ENCODE measurements around the gene KLHL5. TPM values are rescaled to one million over a fixed set of nuclear protein-coding genes. Genes with fewer than 3 reads are reported as not detected.

Gene KLHL5
- total and polyA plus RNA-seq, 4 donors, result 14.2 to 65.4 (median 25.6) TPM

DNA sequence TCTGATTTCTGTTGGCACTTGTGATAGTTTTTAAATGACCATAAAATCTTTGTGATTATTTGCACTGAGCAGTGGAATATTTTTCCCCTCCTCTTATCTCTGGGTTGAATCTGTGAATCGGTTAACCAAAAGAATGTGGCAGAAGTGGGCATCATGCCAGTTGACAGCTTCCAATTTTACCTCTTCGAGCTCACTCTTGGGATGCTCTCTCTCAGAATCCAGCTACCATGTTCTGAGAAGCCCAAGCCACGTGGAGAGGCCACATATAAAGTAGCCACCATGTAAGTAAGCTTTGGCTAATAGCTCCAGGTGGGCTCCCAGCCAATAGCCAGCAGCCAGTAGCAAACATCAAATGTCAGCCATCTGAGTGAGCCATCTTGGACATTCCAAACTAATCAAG lies 107.4 kb downstream of the KLHL5 start:
- H3K4me1 ChIP-seq (ENCODE audit: control insufficient read depth in 4 of 4, insufficient read depth in 4 of 4, low read length in 3 of 4), result no peaks in the 10 kb centered on the region
- H3K9ac ChIP-seq (ENCODE audit: low read depth in 1 of 2, low read length in 2 of 2), result no peak overlapping the region
- DNase-seq (ENCODE audit: low spot score), result no peak
- no peaks in the 10 kb centered on the region for H3K27me3 ChIP-seq (ENCODE audit: control insufficient read depth in 4 of 4, insufficient read depth in 4 of 4, low read length in 3 of 4)
- H3K36me3 ChIP-seq (ENCODE audit: control insufficient read depth in 4 of 4, insufficient read depth in 3 of 4, low read depth in 1 of 4, low read length in 3 of 4), result no peaks in the 10 kb centered on the region
- no peak overlapping the region for H3K4me3 ChIP-seq (ENCODE audit: low read depth in 1 of 3, low read length in 3 of 3)
- H3K9me3 ChIP-seq (ENCODE audit: control insufficient read depth in 4 of 4, low read length in 3 of 4), result peaks cover 0 to 1% (median 0%) of the 10 kb centered on the region in 4 donors
- H3K27ac ChIP-seq (ENCODE audit: low read depth in 1 of 2, low read length in 2 of 2), result no peak overlapping the region
- TF ChIP-seq, protein P1, sequence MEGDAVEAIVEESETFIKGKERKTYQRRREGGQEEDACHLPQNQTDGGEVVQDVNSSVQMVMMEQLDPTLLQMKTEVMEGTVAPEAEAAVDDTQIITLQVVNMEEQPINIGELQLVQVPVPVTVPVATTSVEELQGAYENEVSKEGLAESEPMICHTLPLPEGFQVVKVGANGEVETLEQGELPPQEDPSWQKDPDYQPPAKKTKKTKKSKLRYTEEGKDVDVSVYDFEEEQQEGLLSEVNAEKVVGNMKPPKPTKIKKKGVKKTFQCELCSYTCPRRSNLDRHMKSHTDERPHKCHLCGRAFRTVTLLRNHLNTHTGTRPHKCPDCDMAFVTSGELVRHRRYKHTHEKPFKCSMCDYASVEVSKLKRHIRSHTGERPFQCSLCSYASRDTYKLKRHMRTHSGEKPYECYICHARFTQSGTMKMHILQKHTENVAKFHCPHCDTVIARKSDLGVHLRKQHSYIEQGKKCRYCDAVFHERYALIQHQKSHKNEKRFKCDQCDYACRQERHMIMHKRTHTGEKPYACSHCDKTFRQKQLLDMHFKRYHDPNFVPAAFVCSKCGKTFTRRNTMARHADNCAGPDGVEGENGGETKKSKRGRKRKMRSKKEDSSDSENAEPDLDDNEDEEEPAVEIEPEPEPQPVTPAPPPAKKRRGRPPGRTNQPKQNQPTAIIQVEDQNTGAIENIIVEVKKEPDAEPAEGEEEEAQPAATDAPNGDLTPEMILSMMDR (IDR thresholded peaks at IDR 0.05; ENCODE audit: low read depth, low read length, missing input control), result no peak
- TF ChIP-seq, protein P2, sequence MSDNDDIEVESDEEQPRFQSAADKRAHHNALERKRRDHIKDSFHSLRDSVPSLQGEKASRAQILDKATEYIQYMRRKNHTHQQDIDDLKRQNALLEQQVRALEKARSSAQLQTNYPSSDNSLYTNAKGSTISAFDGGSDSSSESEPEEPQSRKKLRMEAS (IDR thresholded peaks at IDR 0.05), result no peak
- TF ChIP-seq FOXA1 (IDR thresholded peaks at IDR 0.05) (no peak), EGR1 (IDR thresholded peaks at IDR 0.05; ENCODE audit: low read depth in 2 of 2) (no peak), SP1 (IDR thresholded peaks at IDR 0.05) (no peak), HNF4A (conservative IDR thresholded peaks at IDR 0.05) (no peak), HNF4G (IDR thresholded peaks at IDR 0.05) (no peak), NR2F2 (IDR thresholded peaks at IDR 0.05) (no peak), JUND (IDR thresholded peaks at IDR 0.05) (no peak), YY1 (IDR thresholded peaks at IDR 0.05) (no peak), FOXA2 (IDR thresholded peaks at IDR 0.05) (no peak), TAF1 (conservative IDR thresholded peaks at IDR 0.05) (no peak), RXRA (IDR thresholded peaks at IDR 0.05) (no peak), RAD21 (IDR thresholded peaks at IDR 0.05) (no peak)
- TF ChIP-seq, protein P3, sequence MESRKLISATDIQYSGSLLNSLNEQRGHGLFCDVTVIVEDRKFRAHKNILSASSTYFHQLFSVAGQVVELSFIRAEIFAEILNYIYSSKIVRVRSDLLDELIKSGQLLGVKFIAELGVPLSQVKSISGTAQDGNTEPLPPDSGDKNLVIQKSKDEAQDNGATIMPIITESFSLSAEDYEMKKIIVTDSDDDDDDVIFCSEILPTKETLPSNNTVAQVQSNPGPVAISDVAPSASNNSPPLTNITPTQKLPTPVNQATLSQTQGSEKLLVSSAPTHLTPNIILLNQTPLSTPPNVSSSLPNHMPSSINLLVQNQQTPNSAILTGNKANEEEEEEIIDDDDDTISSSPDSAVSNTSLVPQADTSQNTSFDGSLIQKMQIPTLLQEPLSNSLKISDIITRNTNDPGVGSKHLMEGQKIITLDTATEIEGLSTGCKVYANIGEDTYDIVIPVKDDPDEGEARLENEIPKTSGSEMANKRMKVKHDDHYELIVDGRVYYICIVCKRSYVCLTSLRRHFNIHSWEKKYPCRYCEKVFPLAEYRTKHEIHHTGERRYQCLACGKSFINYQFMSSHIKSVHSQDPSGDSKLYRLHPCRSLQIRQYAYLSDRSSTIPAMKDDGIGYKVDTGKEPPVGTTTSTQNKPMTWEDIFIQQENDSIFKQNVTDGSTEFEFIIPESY (IDR thresholded peaks at IDR 0.05), result no peak
- TF ChIP-seq, protein P4, sequence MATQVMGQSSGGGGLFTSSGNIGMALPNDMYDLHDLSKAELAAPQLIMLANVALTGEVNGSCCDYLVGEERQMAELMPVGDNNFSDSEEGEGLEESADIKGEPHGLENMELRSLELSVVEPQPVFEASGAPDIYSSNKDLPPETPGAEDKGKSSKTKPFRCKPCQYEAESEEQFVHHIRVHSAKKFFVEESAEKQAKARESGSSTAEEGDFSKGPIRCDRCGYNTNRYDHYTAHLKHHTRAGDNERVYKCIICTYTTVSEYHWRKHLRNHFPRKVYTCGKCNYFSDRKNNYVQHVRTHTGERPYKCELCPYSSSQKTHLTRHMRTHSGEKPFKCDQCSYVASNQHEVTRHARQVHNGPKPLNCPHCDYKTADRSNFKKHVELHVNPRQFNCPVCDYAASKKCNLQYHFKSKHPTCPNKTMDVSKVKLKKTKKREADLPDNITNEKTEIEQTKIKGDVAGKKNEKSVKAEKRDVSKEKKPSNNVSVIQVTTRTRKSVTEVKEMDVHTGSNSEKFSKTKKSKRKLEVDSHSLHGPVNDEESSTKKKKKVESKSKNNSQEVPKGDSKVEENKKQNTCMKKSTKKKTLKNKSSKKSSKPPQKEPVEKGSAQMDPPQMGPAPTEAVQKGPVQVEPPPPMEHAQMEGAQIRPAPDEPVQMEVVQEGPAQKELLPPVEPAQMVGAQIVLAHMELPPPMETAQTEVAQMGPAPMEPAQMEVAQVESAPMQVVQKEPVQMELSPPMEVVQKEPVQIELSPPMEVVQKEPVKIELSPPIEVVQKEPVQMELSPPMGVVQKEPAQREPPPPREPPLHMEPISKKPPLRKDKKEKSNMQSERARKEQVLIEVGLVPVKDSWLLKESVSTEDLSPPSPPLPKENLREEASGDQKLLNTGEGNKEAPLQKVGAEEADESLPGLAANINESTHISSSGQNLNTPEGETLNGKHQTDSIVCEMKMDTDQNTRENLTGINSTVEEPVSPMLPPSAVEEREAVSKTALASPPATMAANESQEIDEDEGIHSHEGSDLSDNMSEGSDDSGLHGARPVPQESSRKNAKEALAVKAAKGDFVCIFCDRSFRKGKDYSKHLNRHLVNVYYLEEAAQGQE (IDR thresholded peaks at IDR 0.05), result no peak
- TF ChIP-seq, protein P5, sequence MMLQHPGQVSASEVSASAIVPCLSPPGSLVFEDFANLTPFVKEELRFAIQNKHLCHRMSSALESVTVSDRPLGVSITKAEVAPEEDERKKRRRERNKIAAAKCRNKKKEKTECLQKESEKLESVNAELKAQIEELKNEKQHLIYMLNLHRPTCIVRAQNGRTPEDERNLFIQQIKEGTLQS (IDR thresholded peaks at IDR 0.05), result no peak
- WGBS, result 71% methylated on average over 3 of the region's 3 CpGs

DNA sequence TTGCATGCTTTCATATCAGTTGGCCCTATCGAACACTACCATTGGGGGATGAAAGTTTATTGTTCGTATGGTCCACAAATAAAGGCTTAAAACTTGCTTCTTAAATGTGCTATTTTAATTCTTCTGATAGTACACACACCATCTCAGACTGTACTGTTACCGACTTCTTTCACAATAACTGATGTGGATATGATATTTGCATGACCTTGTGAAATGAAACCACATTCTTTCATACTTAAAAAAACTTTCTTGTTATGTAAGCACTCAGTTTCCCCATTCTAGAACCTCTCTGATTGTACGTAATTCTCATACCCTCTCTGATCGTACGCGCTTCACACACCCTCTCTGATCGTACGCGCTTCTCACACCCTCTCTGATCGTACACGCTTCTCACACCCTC lies 108.3 kb downstream of the KLHL5 start:
- H3K27me3 ChIP-seq (ENCODE audit: control insufficient read depth in 4 of 4, insufficient read depth in 4 of 4, low read length in 3 of 4), result no peaks in the 10 kb centered on the region
- H3K36me3 ChIP-seq (ENCODE audit: control insufficient read depth in 4 of 4, insufficient read depth in 3 of 4, low read depth in 1 of 4, low read length in 3 of 4), result no peaks in the 10 kb centered on the region
- no peak for DNase-seq (ENCODE audit: low spot score)
- H3K9me3 ChIP-seq (ENCODE audit: control insufficient read depth in 4 of 4, low read length in 3 of 4), result peaks cover 0 to 1% (median 0%) of the 10 kb centered on the region in 4 donors
- no peaks in the 10 kb centered on the region for H3K4me1 ChIP-seq (ENCODE audit: control insufficient read depth in 4 of 4, insufficient read depth in 4 of 4, low read length in 3 of 4)
- H3K9ac ChIP-seq (ENCODE audit: low read depth in 1 of 2, low read length in 2 of 2), result no peak overlapping the region
- H3K27ac ChIP-seq (ENCODE audit: low read depth in 1 of 2, low read length in 2 of 2), result no peak overlapping the region
- 95% methylated on average over 12 of the region's 12 CpGs for WGBS
- no peak overlapping the region for H3K4me3 ChIP-seq (ENCODE audit: low read depth in 1 of 3, low read length in 3 of 3)
- TF ChIP-seq SP1 (IDR thresholded peaks at IDR 0.05) (no peak), GABPA (IDR thresholded peaks at IDR 0.05 in 1 of 2, conservative IDR thresholded peaks at IDR 0.05 in 1 of 2) (no peak), RAD21 (IDR thresholded peaks at IDR 0.05) (no peak), JUND (IDR thresholded peaks at IDR 0.05) (no peak), HNF4G (IDR thresholded peaks at IDR 0.05) (no peak), HNF4A (conservative IDR thresholded peaks at IDR 0.05) (no peak), FOXA1 (IDR thresholded peaks at IDR 0.05) (no peak), RXRA (IDR thresholded peaks at IDR 0.05) (no peak), NR2F2 (IDR thresholded peaks at IDR 0.05) (no peak), FOXA2 (IDR thresholded peaks at IDR 0.05) (no peak), EGR1 (IDR thresholded peaks at IDR 0.05; ENCODE audit: low read depth in 2 of 2) (no peak)
- TF ChIP-seq, protein P4 (IDR thresholded peaks at IDR 0.05), result no peak
- TF ChIP-seq, protein P2 (IDR thresholded peaks at IDR 0.05), result no peak
- TF ChIP-seq, protein P5 (IDR thresholded peaks at IDR 0.05), result no peak
